ENCODE results near the gene LSM11.
"Not testable (repeated sequence)": the region's sequence is repeated elsewhere in the genome, so short reads cannot be mapped to it uniquely, and the experiment has no call there.

LSM11 gene

GRCh38 chr5:157743163-157744050, at the start of gene LSM11:
TSS of gene LSM11 (plus strand) at chr5:157743712. CDS start at chr5:157743751, 39 bp downstream.
- peak; percentile 79 to 89 for DNase-seq (ENCODE audit: low read depth in 2 of 2)

- not testable (repeated sequence) for DNase-seq (ENCODE audit: low read depth in 2 of 2)
These were observed 49.7 kb upstream of the LSM11 start for GRCh38 chr5:157693816-157694215.

GRCh38 chr5:157696154-157696553, 47.4 kb upstream of the LSM11 start:
- DNase-seq (ENCODE audit: low read depth in 2 of 2): not testable (repeated sequence)

GRCh38 chr5:157698674-157699073, 44.8 kb upstream of the LSM11 start:
- not testable (repeated sequence) for DNase-seq (ENCODE audit: low read depth in 2 of 2)

- DNase-seq (ENCODE audit: low read depth in 2 of 2): no peak
These were observed 39.8 kb upstream of the LSM11 start for GRCh38 chr5:157703736-157704135.

- DNase-seq (ENCODE audit: low read depth in 2 of 2): no peak
These were observed 34.6 kb upstream of the LSM11 start for GRCh38 chr5:157708866-157709265.

GRCh38 chr5:157709346-157709745, 34.2 kb upstream of the LSM11 start:
- DNase-seq (ENCODE audit: low read depth in 2 of 2): no peak

GRCh38 chr5:157710431-157710830, 33.1 kb upstream of the LSM11 start:
- no peak for DNase-seq (ENCODE audit: low read depth in 2 of 2)

GRCh38 chr5:157710882-157711281, 32.6 kb upstream of the LSM11 start:
- DNase-seq (ENCODE audit: low read depth in 2 of 2): no peak

- no peak for DNase-seq (ENCODE audit: low read depth in 2 of 2)
These were observed 29.5 kb upstream of the LSM11 start for GRCh38 chr5:157713830-157714595.

GRCh38 chr5:157714596-157714864, 29.0 kb upstream of the LSM11 start:
- DNase-seq (ENCODE audit: low read depth in 2 of 2): no peak

GRCh38 chr5:157718519-157718918, 25.0 kb upstream of the LSM11 start:
- DNase-seq (ENCODE audit: low read depth in 2 of 2): no peak

- no peak for DNase-seq (ENCODE audit: low read depth in 2 of 2)
These were observed 24.3 kb upstream of the LSM11 start for GRCh38 chr5:157719245-157719644.

GRCh38 chr5:157721159-157721558, 22.4 kb upstream of the LSM11 start:
- DNase-seq (ENCODE audit: low read depth in 2 of 2): no peak

GRCh38 chr5:157722895-157723294, 20.6 kb upstream of the LSM11 start:
- not testable (repeated sequence) for DNase-seq (ENCODE audit: low read depth in 2 of 2)

GRCh38 chr5:157726607-157727006, 16.9 kb upstream of the LSM11 start:
- not testable (repeated sequence) for DNase-seq (ENCODE audit: low read depth in 2 of 2)

- DNase-seq (ENCODE audit: low read depth in 2 of 2): not testable (repeated sequence)
These were observed 15.7 kb upstream of the LSM11 start for GRCh38 chr5:157727858-157728257.

- DNase-seq (ENCODE audit: low read depth in 2 of 2): no peak
These were observed 13.7 kb upstream of the LSM11 start for GRCh38 chr5:157729858-157730257.

GRCh38 chr5:157730900-157731271, 12.6 kb upstream of the LSM11 start:
- no peak for DNase-seq (ENCODE audit: low read depth in 2 of 2)

GRCh38 chr5:157731272-157732129, 12.0 kb upstream of the LSM11 start, which contains the start of gene THG1L:
TSS of gene THG1L (plus strand) at chr5:157731420. CDS start at chr5:157731441, 21 bp downstream.
- DNase-seq (ENCODE audit: low read depth in 2 of 2): peak; percentile 93 to 98

- no peak for DNase-seq (ENCODE audit: low read depth in 2 of 2)
These were observed 11.4 kb upstream of the LSM11 start for GRCh38 chr5:157732130-157732514.

Measured in stimulated activated CD4-positive, alpha-beta T cell treated with anti-CD3 and anti-CD28 coated beads, Interleukin-1b, Interleukin-23, amount 100 ng/mL, for 1 hour (primary cell).